ENCODE data around the gene CARF. TPM values are rescaled to one million over a fixed set of nuclear protein-coding genes. Genes with fewer than 3 reads are reported as not detected.

The CARF gene
- total RNA-seq, 2 experiments from 2014 or later = 14.7 to 17.5 TPM

DNA sequence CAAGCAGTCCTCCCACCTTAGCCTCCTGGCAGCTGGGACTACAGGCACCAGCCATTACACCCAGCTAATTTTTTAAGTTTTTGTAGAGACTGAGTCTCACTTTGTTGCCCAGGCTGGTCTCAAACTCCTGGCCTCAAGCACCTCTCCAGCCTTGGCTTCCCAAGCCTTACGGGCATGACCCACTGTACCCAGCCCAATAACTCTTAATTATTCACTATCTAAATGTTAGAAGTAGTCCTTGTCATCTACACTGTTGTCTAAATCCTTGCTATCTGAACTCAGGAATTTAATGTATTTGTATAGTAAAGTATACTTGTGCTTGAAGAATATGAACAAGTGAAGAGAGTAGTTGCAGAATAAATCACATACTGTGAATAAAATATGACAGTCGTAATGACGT, 64.7 kb downstream of the CARF start:
- TF ChIP-seq EZH2phosphoT487 (IDR thresholded peaks at IDR 0.05; ENCODE audit: borderline replicate concordance, low read depth, low read length) = no peak
- TF ChIP-seq, protein P1, sequence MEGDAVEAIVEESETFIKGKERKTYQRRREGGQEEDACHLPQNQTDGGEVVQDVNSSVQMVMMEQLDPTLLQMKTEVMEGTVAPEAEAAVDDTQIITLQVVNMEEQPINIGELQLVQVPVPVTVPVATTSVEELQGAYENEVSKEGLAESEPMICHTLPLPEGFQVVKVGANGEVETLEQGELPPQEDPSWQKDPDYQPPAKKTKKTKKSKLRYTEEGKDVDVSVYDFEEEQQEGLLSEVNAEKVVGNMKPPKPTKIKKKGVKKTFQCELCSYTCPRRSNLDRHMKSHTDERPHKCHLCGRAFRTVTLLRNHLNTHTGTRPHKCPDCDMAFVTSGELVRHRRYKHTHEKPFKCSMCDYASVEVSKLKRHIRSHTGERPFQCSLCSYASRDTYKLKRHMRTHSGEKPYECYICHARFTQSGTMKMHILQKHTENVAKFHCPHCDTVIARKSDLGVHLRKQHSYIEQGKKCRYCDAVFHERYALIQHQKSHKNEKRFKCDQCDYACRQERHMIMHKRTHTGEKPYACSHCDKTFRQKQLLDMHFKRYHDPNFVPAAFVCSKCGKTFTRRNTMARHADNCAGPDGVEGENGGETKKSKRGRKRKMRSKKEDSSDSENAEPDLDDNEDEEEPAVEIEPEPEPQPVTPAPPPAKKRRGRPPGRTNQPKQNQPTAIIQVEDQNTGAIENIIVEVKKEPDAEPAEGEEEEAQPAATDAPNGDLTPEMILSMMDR (conservative IDR thresholded peaks at IDR 0.05; ENCODE audit: low read length) = no peak
- Histone ChIP-seq H3K27ac (ENCODE audit: low read depth, low read length, poor library complexity, severe bottlenecking) (no peak overlapping the region), H3K36me3 (ENCODE audit: insufficient read depth, low read length) (no peaks in the 10 kb centered on the region), H4K20me1 (ENCODE audit: insufficient read depth, low read length) (no peaks in the 10 kb centered on the region), H2AFZ (ENCODE audit: low read length) (no peak overlapping the region), H3K4me1 (ENCODE audit: insufficient read depth, low read length, poor library complexity, severe bottlenecking) (no peaks in the 10 kb centered on the region), H3K9me3 (ENCODE audit: low read length) (no peaks in the 10 kb centered on the region), H3K4me2 (ENCODE audit: low read length) (no peak overlapping the region), H3K4me3 (ENCODE audit: low read depth, low read length, poor library complexity, severe bottlenecking) (no peak overlapping the region), H3K79me2 (ENCODE audit: insufficient read depth, low read depth, low read length) (no peaks in the 10 kb centered on the region), H3K9me2 (ENCODE audit: insufficient read depth, low read length) (no peaks in the 10 kb centered on the region)
- no TSS peak for BruUV-seq (replicated peaks)
- intact Hi-C loops (cut with micrococcal nuclease; ENCODE audit: unreplicated experiment) = no loop called here
- ChIA-PET CTCF (ENCODE audit: unreplicated experiment) (no interaction called here), POLR2A (no interaction called here)
- DNase-seq (ENCODE audit: low spot score) = no peak

DNA sequence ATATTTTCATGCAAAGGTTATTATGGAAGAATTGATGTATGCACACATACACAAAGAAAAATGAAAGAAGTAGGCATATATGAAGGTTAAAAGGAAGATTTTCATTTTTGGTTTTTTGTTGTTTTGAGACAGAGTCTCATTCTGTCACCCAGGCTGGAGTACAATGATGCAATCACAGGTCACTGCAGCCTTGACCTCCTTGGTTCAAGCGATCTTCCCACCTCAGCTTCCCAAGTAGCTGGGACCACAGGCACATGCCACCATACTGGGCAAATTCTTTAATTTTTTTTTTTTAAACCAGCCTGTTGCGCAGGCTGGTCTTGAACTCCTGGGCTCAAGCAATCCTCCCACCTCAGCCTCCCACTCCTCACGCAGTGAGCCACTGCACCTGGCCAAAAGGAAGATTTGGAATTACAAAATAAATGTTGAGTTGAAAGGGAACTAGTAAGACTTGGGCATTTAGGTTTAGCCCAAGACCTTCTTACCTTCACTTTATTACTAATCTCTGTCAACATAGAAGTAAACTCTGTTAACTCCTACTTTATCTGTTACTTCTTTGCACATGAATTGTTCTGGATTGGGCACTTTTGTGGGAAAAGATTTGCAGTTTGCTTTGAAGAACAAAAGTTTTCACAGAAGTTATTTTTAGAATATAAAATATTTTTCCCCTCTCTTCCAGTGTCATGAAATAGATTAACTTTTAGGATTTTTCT, 70.9 kb downstream of the CARF start:
- no peaks in the 10 kb centered on the region; the same call in 1 of the 2 replicates for H3K36me3 ChIP-seq (ENCODE audit: insufficient read depth, low read length)
- DNase-seq (ENCODE audit: low spot score) = no peak
- no peaks in the 10 kb centered on the region for H3K9me3 ChIP-seq (ENCODE audit: low read length)
- no peaks in the 10 kb centered on the region for H4K20me1 ChIP-seq (ENCODE audit: insufficient read depth, low read length)
- no peak overlapping the region for H2AFZ ChIP-seq (ENCODE audit: low read length)
- no peak for TF ChIP-seq EZH2phosphoT487 (IDR thresholded peaks at IDR 0.05; ENCODE audit: borderline replicate concordance, low read depth, low read length)
- H3K4me1 ChIP-seq (ENCODE audit: insufficient read depth, low read length, poor library complexity, severe bottlenecking) = no peaks in the 10 kb centered on the region
- ChIA-PET CTCF (ENCODE audit: unreplicated experiment) (no interaction called here), POLR2A (interaction anchor here (0.6 kb wide), 1 partner anchor 10 kb away, joined by 3 read pairs; no protein-coding TSS in a partner anchor)
- no peaks in the 10 kb centered on the region for H3K9me2 ChIP-seq (ENCODE audit: insufficient read depth, low read length)
- no TSS peak for BruUV-seq (replicated peaks)
- H3K27ac ChIP-seq (ENCODE audit: low read depth, low read length, poor library complexity, severe bottlenecking) = no peak overlapping the region
- intact Hi-C loops (cut with micrococcal nuclease; ENCODE audit: unreplicated experiment) = no loop called here
- H3K4me2 ChIP-seq (ENCODE audit: low read length) = no peak overlapping the region
- H3K4me3 ChIP-seq (ENCODE audit: low read depth, low read length, poor library complexity, severe bottlenecking) = no peak overlapping the region
- H3K79me2 ChIP-seq (ENCODE audit: insufficient read depth, low read depth, low read length) = no peaks in the 10 kb centered on the region

DNA sequence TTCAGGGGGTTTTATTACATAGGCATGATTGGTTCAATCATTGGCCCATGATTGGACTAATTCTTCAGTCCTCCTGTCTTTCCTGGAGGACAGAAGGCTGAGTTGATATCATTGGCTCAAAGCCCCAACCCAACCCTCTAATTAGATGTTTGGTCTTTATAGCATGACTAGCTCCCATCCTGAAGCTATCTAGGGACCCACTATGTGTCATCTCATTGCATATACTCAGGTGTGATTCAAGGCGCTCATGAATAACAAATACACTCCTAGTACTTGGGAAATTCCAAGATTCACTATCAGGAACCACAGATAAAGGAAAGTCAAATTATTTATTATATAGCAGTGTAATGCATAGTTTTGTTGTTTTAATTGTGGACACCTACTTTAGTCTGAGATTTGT, 77.7 kb downstream of the CARF start:
- no peak overlapping the region for H2AFZ ChIP-seq (ENCODE audit: low read length)
- BruUV-seq (replicated peaks) = no TSS peak
- CTCF ChIA-PET (ENCODE audit: unreplicated experiment) = no interaction called here

More for the DNA sequence above, 77.7 kb downstream of the CARF start:
- H3K36me3 ChIP-seq (ENCODE audit: insufficient read depth, low read length) = no peaks in the 10 kb centered on the region
- no peak overlapping the region for H3K4me2 ChIP-seq (ENCODE audit: low read length)
- H4K20me1 ChIP-seq (ENCODE audit: insufficient read depth, low read length) = no peaks in the 10 kb centered on the region
- H3K4me3 ChIP-seq (ENCODE audit: low read depth, low read length, poor library complexity, severe bottlenecking) = no peak overlapping the region
- DNase-seq (ENCODE audit: low spot score) = no peak
- H3K27ac ChIP-seq (ENCODE audit: low read depth, low read length, poor library complexity, severe bottlenecking) = no peak overlapping the region
- no peaks in the 10 kb centered on the region for H3K4me1 ChIP-seq (ENCODE audit: insufficient read depth, low read length, poor library complexity, severe bottlenecking)
- no peaks in the 10 kb centered on the region for H3K9me2 ChIP-seq (ENCODE audit: insufficient read depth, low read length)
- no peaks in the 10 kb centered on the region for H3K79me2 ChIP-seq (ENCODE audit: insufficient read depth, low read depth, low read length)
- TF ChIP-seq EZH2phosphoT487 (IDR thresholded peaks at IDR 0.05; ENCODE audit: borderline replicate concordance, low read depth, low read length) = no peak
- TF ChIP-seq, protein P1 (conservative IDR thresholded peaks at IDR 0.05; ENCODE audit: low read length) = no peak
- intact Hi-C loops (cut with micrococcal nuclease; ENCODE audit: unreplicated experiment) = no loop called here
- POLR2A ChIA-PET = no interaction called here
- no peaks in the 10 kb centered on the region for H3K9me3 ChIP-seq (ENCODE audit: low read length)
